ENCODE measurements around the gene ITGA8.

- TF ChIP-seq CTCF (IDR thresholded peaks at IDR 0.05 in 2 of 3, conservative IDR thresholded peaks at IDR 0.05 in 1 of 3; ENCODE audit: borderline replicate concordance in 1 of 3, insufficient read depth in 1 of 3, low read depth in 2 of 3, low read length in 2 of 3), result no peak
- no peak for TF ChIP-seq POLR2AphosphoS5 (IDR thresholded peaks at IDR 0.05; ENCODE audit: low read depth, low read length)
- TF ChIP-seq ATF3 (IDR thresholded peaks at IDR 0.05), result no peak
- TF ChIP-seq REST (IDR thresholded peaks at IDR 0.05; ENCODE audit: low read depth), result no peak
- no peak for TF ChIP-seq SIN3A (IDR thresholded peaks at IDR 0.05; ENCODE audit: low read depth)
- no peak for TF ChIP-seq EZH2phosphoT487 (IDR thresholded peaks at IDR 0.05; ENCODE audit: borderline replicate concordance)
- no peak for TF ChIP-seq POLR2A (IDR thresholded peaks at IDR 0.05; ENCODE audit: borderline replicate concordance, extremely low read depth, insufficient read depth, insufficient read length)
- no peak for TF ChIP-seq YY1 (IDR thresholded peaks at IDR 0.05; ENCODE audit: extremely low read depth, insufficient replicate concordance, low read depth, low read length)
- TF ChIP-seq TCF7L2 (IDR thresholded peaks at IDR 0.05; ENCODE audit: borderline replicate concordance, extremely low read depth, insufficient read depth, insufficient read length), result no peak
- no peak for TF ChIP-seq FOSL1 (IDR thresholded peaks at IDR 0.05; ENCODE audit: low read depth)
These were observed 79.1 kb downstream of the ITGA8 start for GRCh38 chr10:15640536-15641085.
